ENCODE data around the gene NUPR2.
A peak's percentile ranks its signal among the peaks of the same experiment; 100 is the strongest.
"Not testable (repeated sequence)": the region's sequence is repeated elsewhere in the genome, so short reads cannot be mapped to it uniquely, and the experiment has no call there.

NUPR2 gene

DNA sequence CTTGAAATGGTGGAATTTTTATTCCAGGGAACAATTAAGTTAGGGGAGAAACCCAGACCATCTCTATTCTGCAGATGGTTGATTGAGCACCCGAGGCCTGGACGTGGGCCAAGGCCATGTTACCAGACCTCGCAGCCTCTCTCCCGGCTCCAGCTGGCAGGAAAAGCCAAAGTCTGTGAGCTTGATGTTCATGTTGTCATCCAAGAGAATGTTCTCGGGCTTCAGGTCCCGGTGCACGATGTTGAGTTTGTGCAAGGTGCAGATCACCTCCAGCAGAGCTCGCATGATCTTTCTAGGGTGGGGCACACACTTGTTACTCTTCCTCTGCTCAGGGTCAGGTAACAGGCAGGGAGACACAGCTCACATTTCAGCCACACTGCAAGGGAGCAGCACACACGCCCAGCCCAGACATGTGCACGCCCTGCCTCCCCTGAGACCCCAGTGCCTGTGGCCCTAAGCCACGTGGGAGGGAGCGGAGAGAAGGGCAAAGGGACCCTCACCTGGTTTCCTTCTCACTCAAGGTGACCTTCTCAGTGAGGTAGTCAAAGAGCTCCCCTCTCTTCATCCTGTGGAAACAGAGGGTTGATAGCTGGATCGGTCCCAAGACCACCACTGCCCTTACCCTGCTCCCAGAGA, 32.9 kb downstream of the NUPR2 start:
- no peak for DNase-seq

DNA sequence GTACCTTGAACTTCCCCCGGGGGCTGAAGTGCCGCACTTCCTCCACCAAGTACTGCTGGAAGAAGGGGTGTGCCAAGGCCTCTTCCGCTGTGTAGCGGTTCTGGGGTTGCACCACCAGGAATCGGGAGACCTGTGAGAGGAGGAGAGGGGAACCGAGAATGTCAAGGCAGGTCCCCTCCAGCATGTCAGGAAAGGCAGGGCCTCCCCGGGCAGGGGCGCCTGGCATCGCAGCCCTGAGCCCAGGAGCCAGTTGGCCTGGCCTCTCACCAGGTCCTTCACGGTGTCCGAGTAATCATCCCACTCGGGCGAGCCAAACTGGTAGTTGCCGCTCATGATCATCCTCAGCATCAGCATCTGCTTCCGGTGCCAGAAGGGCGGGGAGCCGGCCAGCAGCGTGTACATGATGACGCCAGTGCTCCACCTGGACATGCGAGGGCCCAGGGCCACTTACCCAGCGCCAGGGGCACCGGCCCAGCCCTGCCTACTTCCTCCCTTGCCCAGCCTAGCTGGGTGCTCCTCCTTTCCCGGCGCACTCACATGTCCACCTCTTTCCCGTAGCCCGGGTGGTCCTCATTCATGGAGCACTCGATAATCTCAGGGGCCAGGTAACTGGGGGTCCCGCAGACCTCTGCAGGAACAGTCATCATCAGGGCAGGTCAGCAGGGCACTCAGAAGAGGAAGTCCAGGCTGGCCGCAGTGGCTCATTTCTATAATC, 34.4 kb downstream of the NUPR2 start:
- DNase-seq: no peak

DNA sequence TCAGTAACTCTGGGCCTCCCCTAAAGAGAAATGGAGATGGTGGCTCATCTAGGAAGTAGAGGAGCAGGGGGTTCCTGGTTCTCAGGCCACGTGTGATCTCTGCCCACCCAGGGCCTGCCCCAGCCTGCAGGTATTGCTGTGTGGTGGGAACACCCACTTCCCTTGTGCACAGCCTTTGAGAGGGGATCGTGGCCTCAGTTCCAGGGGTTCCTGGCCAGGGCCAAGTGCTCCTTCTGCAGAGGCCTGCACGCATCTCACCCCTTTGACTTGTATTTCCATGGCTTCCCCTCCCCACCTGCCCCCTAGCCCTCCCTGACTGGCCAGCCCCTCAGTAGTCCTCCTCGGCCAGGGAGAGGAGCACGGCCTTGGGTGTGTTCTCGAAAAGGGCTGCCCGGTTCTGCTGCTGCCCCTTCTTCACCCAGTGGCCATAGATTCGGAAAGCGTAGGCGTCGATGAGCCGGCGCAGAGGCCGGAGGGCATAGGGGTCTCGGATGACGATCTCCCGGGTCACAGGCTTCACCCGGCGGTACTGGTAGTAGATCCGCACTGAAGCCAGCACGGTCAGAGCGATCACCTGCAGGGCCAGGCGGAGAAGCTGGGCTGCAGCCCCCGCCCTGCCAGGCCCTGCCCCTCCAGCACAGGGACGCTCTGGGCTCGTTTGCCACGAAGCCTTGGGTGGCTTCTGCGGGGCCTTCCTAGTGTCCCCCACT, 35.3 kb downstream of the NUPR2 start:
- not testable (repeated sequence) for DNase-seq

DNA sequence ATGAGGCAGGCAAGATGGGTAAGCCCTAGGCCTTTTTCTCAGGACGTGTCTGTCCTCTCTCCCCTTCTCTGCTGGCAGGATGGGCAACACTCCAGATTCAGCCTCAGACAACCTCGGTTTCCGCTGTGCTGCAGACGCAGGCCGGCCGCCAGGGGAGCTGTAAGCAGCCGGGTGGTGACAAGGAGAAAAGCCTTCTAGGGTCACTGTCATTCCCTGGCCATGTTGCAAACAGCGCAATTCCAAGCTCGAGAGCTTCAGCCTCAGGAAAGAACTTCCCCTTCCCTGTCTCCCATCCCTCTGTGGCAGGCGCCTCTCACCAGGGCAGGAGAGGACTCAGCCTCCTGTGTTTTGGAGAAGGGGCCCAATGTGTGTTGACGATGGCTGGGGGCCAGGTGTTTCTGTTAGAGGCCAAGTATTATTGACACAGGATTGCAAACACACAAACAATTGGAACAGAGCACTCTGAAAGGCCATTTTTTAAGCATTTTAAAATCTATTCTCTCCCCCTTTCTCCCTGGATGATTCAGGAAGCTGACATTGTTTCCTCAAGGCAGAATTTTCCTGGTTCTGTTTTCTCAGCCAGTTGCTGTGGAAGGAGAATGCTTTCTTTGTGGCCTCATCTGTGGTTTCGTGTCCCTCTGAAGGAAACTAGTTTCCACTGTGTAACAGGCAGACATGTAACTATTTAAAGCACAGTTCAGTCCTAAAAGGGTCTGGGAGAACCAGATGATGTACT, 36.6 kb downstream of the NUPR2 start:
- no peak for DNase-seq

GRCh38 chr7:56078196-56078595, 38.0 kb downstream of the NUPR2 start:
- DNase-seq: no peak

GRCh38 chr7:56077681-56078080, 38.5 kb downstream of the NUPR2 start:
- DNase-seq: no peak

DNA sequence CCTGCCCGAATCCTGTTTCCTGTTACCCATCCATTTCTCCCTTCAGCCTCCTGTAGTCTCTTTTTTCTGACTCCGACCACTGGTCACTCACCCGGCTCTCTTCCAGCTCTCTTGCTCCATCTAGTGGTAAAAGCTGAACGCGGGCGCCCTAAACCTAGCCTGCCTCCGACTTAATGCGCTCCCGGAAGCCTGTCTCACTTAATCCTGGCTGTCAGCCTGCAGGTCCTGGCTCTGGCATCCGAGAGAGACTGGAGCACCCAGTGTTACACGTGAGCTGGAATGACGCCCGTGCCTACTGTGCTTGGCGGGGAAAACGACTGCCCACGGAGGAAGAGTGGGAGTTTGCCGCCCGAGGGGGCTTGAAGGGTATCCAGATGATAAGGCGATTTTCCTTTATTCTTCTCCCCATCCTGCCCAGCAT, 41.8 kb downstream of the NUPR2 start:
- peak; percentile 83 for DNase-seq

- DNase-seq: not testable (repeated sequence)
Observed at GRCh38 chr7:56066376-56066775, 49.8 kb downstream of the NUPR2 start.
